ENCODE measurements around the gene GAS2L1.

GAS2L1 gene

GRCh38 chr22:29275819-29276565 lies 30.5 kb upstream of the GAS2L1 start:
- no peak for DNase-seq

- DNase-seq = no peak
Measured at GRCh38 chr22:29277927-29278326, 28.5 kb upstream of the GAS2L1 start.

GRCh38 chr22:29284196-29284595 lies 22.3 kb upstream of the GAS2L1 start:
- no peak for DNase-seq

- DNase-seq = no peak
Measured at GRCh38 chr22:29288837-29289236, 17.6 kb upstream of the GAS2L1 start.

GRCh38 chr22:29290061-29290460 lies 16.4 kb upstream of the GAS2L1 start:
- no peak for DNase-seq

GRCh38 chr22:29291215-29291614 lies 15.2 kb upstream of the GAS2L1 start:
- no peak for DNase-seq

GRCh38 chr22:29292379-29292778 lies 14.1 kb upstream of the GAS2L1 start:
- no peak for DNase-seq

GRCh38 chr22:29298641-29299040 lies 7.8 kb upstream of the GAS2L1 start:
- DNase-seq = no peak

GRCh38 chr22:29299136-29299900 lies 7.1 kb upstream of the GAS2L1 start:
- no peak for DNase-seq

GRCh38 chr22:29300467-29300806 lies 6.0 kb upstream of the GAS2L1 start:
- DNase-seq = no peak

- DNase-seq = no peak
Measured at GRCh38 chr22:29300807-29301601, 5.4 kb upstream of the GAS2L1 start.

- DNase-seq = no peak
Measured at GRCh38 chr22:29301716-29302401, 4.6 kb upstream of the GAS2L1 start.

GRCh38 chr22:29302402-29302680 lies 4.1 kb upstream of the GAS2L1 start:
- no peak for DNase-seq

GRCh38 chr22:29302681-29303465 lies 3.6 kb upstream of the GAS2L1 start:
- DNase-seq = no peak

- DNase-seq = no peak
Measured at GRCh38 chr22:29305836-29306174, 645 bp upstream of the GAS2L1 start.

GRCh38 chr22:29306835-29307595 lies 565 bp downstream of the GAS2L1 start:
- DNase-seq = peak; percentile 80

- no peak for DNase-seq
Measured at GRCh38 chr22:29307596-29308147, 1.2 kb downstream of the GAS2L1 start.

GRCh38 chr22:29308148-29308790 lies 1.8 kb downstream of the GAS2L1 start:
- no peak for DNase-seq

GRCh38 chr22:29308791-29309262 lies 2.4 kb downstream of the GAS2L1 start:
- peak; percentile 58 for DNase-seq

GRCh38 chr22:29309332-29310064 lies 3.0 kb downstream of the GAS2L1 start:
- no peak for DNase-seq
